ENCODE results near the gene MOB3B.

DNA sequence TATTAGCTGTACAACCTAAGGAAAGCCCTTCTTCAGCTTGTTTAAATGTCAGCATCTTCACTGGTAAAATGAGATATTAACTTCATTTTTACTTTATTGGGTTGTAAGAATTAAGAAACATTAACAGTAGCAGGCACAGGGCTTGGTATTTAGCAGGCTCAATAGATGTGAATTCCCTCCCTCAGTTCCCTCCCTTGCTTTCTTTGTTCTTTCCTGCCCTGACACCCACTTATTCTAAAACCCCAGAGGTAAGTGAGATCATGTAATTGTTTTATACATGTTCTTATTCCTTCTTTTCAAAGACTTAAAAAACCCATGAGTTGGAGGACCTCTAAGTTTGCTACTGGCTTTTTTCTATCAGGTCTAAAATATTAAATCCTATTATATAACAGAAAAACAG is 78.9 kb downstream of the MOB3B start:
- TF ChIP-seq CTBP1 (IDR thresholded peaks at IDR 0.05; ENCODE audit: borderline replicate concordance) (no peak), FOXA1 (IDR thresholded peaks at IDR 0.05) (no peak), FOXK2 (IDR thresholded peaks at IDR 0.05) (no peak), FOXM1 (IDR thresholded peaks at IDR 0.05; ENCODE audit: borderline replicate concordance) (no peak), SP1 (IDR thresholded peaks at IDR 0.05) (no peak), ARNT (IDR thresholded peaks at IDR 0.05) (no peak), BHLHE40 (IDR thresholded peaks at IDR 0.05; ENCODE audit: borderline replicate concordance) (no peak), TARDBP (IDR thresholded peaks at IDR 0.05) (no peak), SUZ12 (IDR thresholded peaks at IDR 0.05) (no peak), ZNF384 (IDR thresholded peaks at IDR 0.05) (no peak), NFRKB (IDR thresholded peaks at IDR 0.05) (no peak), LEF1 (IDR thresholded peaks at IDR 0.05; ENCODE audit: borderline replicate concordance) (no peak), ELF4 (IDR thresholded peaks at IDR 0.05) (no peak)
- TF ChIP-seq, protein P1, sequence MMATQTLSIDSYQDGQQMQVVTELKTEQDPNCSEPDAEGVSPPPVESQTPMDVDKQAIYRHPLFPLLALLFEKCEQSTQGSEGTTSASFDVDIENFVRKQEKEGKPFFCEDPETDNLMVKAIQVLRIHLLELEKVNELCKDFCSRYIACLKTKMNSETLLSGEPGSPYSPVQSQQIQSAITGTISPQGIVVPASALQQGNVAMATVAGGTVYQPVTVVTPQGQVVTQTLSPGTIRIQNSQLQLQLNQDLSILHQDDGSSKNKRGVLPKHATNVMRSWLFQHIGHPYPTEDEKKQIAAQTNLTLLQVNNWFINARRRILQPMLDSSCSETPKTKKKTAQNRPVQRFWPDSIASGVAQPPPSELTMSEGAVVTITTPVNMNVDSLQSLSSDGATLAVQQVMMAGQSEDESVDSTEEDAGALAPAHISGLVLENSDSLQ (IDR thresholded peaks at IDR 0.05) = no peak
